Heart right ventricle (tissue), 16 donors: ENCODE data around the gene INSYN2B. TPM values are rescaled to one million over a fixed set of nuclear protein-coding genes. Genes with fewer than 3 reads are reported as not detected.

ENCODE experiments used
- ATAC-seq, 8 donors: fragments of 200-7000 bp; cut with Tn5 transposase; one replicate each; pipeline ENCODE4 v1.9.1; 2020; ENCODE audit warnings: mild to moderate bottlenecking in 8 of 8, moderate library complexity in 8 of 8, moderate number of reproducible peaks in 1 of 8
- DNase-seq, 2 donors: peaks; one replicate each; pipeline ENCODE4 v3.0.0-alpha.2; 2020
- H3K27ac ChIP-seq, 10 donors: fragments of 200-600 bp; sonication (generic) in 2 of 10; one replicate each; pipeline versions ENCODE4 v1.5.0 to v1.8.0; 2020 to 2022; ENCODE audit warnings: mild to moderate bottlenecking in 3 of 10
- H3K27me3 ChIP-seq, 7 donors: fragments of 200-600 bp; one replicate each; pipeline ENCODE4 v1.8.0; 2021 to 2022; ENCODE audit warnings: mild to moderate bottlenecking in 2 of 7
- H3K36me3 ChIP-seq, 9 donors: fragments of 200-600 bp; sonication (generic) in 1 of 9; one replicate each; pipeline versions ENCODE4 v1.5.0 to v1.8.0; 2020 to 2022; ENCODE audit warnings: mild to moderate bottlenecking in 2 of 9
- H3K4me1 ChIP-seq, 9 donors: fragments of 200-600 bp; sonication (generic) in 1 of 9; one replicate each; pipeline versions ENCODE4 v1.5.0 to v1.8.0; 2020 to 2022; ENCODE audit warnings: mild to moderate bottlenecking in 4 of 9
- H3K4me3 ChIP-seq, 10 donors: fragments of 200-600 bp; sonication (generic) in 2 of 10; one replicate each; pipeline versions ENCODE4 v1.5.0 to v1.8.0; 2020 to 2022; ENCODE audit warnings: mild to moderate bottlenecking in 7 of 10, moderate library complexity in 2 of 10
- H3K9me3 ChIP-seq, 11 donors: fragments of 200-600 bp in 10 of 11; sonication (generic) in 2 of 11; one replicate each; pipeline versions ENCODE4 v1.5.0 to v1.8.0; 2013 to 2022; ENCODE audit warnings: mild to moderate bottlenecking in 2 of 11, control low read depth in 1 of 11, moderate library complexity in 1 of 11
- WGBS, 2 donors: extraction: QIAGEN DNeasy Blood & Tissue Kit; methylation state at CpG; one replicate each; pipeline ENCODE4 v1.1.7; 2013; ENCODE audit warnings: inconsistent platforms in 1 of 2; 5-methylcytosine and 5-hydroxymethylcytosine counted together
- intact Hi-C, 10 donors: fragments of 100-400 bp; cut with DNase I; formaldehyde crosslinking; loops; one replicate each; pipeline versions ENCODE4 v1.11.1 to v1.14.2; 2022
- polyA plus RNA-seq, 2 donors: library from polyadenylated mRNA; stranded (reverse); fragments of 200-250 nt; gene quantifications; one replicate each; pipeline ENCODE4 v1.2.3, GENCODE V29; 2013
- total RNA-seq, 10 donors: library from RNA; stranded (reverse); fragmentation: NEBNext Ultra II Directional in 3 of 10; extraction: Animal tissue kit (Norgen Biotek cat#: 25700) in 3 of 10; gene quantifications; one replicate each; pipeline versions ENCODE4 v1.2.1 to v1.2.4, GENCODE V29; 2021 to 2023
- TF ChIP-seq, protein P1 (sequence below), 9 donors: fragments of 200-600 bp; sonication (generic) in 2 of 9; IDR thresholded peaks; one replicate each; pipeline versions ENCODE4 v1.5.0 to v1.8.0; 2021 to 2022; ENCODE audit warnings: antibody characterized with exemption in 9 of 9, mild to moderate bottlenecking in 5 of 9, moderate library complexity in 1 of 9
- donor health status: Arrhythmogenic right ventricular cardiomyopathy.
- donor health status: ischemic (EF 13 %, LVEDD 7.1; RV severe dilation, severe dysfunction).
- donor health status: healthy with polysubstance abuse.
- donor health status: DM: no; HTN: yes; CAD: no.
- donor health status: DM: no; HTN: no; CAD: no.
- donor health status: ischemic (EF 25% LVEDD 6.9; RV normal size, moderate dysfunction).
- donor health status: ischemic (EF 25% LVEDD 5.7; RV mildly dilated, moderate dysfunction).
- donor health status: healthy.
- donor health status: DM: yes; HTN: yes; CAD: no.
- donor health status: Ischemic cardiomyopathy.
- donor health status: ischemic (EF 35%, LVEDD 5.7; RV mildly dilated, moderate dysfunction).
- donor health status: nonischemic (EF 11% LVEDD 7.7; RV severe dilation, severe dysfunction).
- donor health status: DM: yes; HTN: yes; CAD: no.
- donor health status: PGD.
- donor health status: ischemic (EF 29% LVEDD 5.4; RV normal size, mild dysfunction).
- donor health status: nonischemic (EF 23%, LVEDD 6.1; RV moderate dilation, normal function).

Gene INSYN2B
- total and polyA plus RNA-seq, 12 donors: 0.09 to 0.87 (median 0.14) TPM; not detected in 7

DNA sequence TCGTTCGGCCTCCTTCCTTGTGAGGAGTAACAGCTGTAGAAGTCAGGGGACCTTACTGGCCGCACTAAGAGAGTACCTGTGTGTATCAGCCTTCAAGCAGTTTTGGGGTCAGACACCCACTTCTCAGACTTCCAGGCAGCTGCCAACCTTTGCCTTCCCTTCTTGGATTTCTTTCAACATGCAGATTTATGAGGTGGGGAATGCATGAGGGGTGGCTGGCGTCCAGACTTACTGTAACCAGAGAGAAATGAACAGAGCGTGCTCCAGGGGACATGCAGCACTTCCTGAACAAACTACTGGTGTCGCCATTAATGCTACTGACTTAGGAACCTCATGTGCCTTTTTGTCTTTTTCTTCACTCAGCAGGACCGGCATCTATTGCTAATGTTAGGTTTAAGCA is 46.7 kb downstream of the INSYN2B start:
- TF ChIP-seq, protein P1, sequence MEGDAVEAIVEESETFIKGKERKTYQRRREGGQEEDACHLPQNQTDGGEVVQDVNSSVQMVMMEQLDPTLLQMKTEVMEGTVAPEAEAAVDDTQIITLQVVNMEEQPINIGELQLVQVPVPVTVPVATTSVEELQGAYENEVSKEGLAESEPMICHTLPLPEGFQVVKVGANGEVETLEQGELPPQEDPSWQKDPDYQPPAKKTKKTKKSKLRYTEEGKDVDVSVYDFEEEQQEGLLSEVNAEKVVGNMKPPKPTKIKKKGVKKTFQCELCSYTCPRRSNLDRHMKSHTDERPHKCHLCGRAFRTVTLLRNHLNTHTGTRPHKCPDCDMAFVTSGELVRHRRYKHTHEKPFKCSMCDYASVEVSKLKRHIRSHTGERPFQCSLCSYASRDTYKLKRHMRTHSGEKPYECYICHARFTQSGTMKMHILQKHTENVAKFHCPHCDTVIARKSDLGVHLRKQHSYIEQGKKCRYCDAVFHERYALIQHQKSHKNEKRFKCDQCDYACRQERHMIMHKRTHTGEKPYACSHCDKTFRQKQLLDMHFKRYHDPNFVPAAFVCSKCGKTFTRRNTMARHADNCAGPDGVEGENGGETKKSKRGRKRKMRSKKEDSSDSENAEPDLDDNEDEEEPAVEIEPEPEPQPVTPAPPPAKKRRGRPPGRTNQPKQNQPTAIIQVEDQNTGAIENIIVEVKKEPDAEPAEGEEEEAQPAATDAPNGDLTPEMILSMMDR (IDR thresholded peaks at IDR 0.05): no peak
- ATAC-seq (no peak), DNase-seq (no peak)
- H3K9me3 ChIP-seq: no peaks in the 10 kb centered on the region
- H3K27ac ChIP-seq: no peak overlapping the region
- 66 to 79% methylated on average over 7 of the region's 7 CpGs for WGBS, 2 donors
- no peaks in the 10 kb centered on the region for H3K4me1 ChIP-seq
- H3K27me3 ChIP-seq: peaks cover 0 to 21% (median 7%) of the 10 kb centered on the region in 7 donors
- no peak overlapping the region for H3K4me3 ChIP-seq
- H3K36me3 ChIP-seq: peaks cover 0 to 4% (median 0%) of the 10 kb centered on the region in 9 donors
- intact Hi-C loops: no loop called here

DNA sequence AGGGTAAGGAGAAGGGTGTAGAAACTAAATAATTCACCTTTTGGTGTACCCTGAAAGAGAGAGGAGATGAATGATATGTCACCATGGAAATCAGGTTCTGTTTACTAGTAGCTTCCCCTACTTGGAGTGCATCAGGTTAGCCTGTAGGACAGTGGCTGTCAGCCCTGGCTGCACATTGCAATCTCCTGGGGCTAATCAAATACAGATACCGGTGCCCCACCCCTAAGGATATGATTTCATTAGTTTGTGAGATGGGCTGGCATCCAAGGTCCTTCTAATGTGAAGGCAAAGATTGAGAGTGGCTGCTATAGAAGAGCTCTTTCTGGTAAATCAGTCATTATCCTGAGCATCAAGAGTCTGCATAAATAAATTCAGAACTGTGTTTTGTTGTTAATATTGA is 47.2 kb downstream of the INSYN2B start:
- no peak overlapping the region for H3K27ac ChIP-seq
- no peaks in the 10 kb centered on the region for H3K4me1 ChIP-seq
- WGBS, 2 donors: 27 to 56% methylated on average over 1 of the region's 1 CpG
- peaks cover 0 to 21% (median 7%) of the 10 kb centered on the region in 7 donors for H3K27me3 ChIP-seq
- TF ChIP-seq, protein P1 (IDR thresholded peaks at IDR 0.05): no peak
- H3K4me3 ChIP-seq: no peak overlapping the region
- intact Hi-C loops: no loop called here
- DNase-seq (no peak), ATAC-seq (no peak)
- peaks cover 0 to 4% (median 0%) of the 10 kb centered on the region in 9 donors for H3K36me3 ChIP-seq
- H3K9me3 ChIP-seq: no peaks in the 10 kb centered on the region

DNA sequence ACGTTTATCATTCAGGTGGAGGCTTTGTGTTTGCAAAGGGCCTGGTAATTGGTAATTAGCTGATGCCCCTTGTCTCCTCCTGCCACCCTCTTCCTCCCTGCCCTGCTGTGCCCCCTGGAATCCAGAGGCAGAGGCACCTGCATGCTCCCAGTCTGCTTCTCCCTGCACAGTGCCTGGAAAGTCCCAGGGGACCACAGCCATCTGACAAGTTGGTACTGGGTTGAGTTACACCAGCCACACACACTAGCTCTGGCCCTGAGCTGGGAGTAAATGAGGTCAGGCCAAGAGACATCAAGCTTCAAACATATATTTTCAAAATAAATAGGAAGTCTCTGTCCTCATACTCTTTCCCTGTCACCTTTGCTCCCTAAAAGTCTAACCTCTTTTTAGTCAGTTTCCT is 56.3 kb downstream of the INSYN2B start:
- no peak for ATAC-seq
- TF ChIP-seq, protein P1 (IDR thresholded peaks at IDR 0.05): no peak
- H3K9me3 ChIP-seq: no peaks in the 10 kb centered on the region
- no peaks in the 10 kb centered on the region for H3K36me3 ChIP-seq
- no peaks in the 10 kb centered on the region for H3K4me1 ChIP-seq
- intact Hi-C loops: no loop called here
- peaks cover 0 to 7% (median 0%) of the 10 kb centered on the region in 7 donors for H3K27me3 ChIP-seq
- no peak overlapping the region for H3K27ac ChIP-seq
- DNase-seq: no peak
- 60 to 78% methylated on average over 1 of the region's 1 CpG for WGBS, 2 donors
- H3K4me3 ChIP-seq: no peak overlapping the region

DNA sequence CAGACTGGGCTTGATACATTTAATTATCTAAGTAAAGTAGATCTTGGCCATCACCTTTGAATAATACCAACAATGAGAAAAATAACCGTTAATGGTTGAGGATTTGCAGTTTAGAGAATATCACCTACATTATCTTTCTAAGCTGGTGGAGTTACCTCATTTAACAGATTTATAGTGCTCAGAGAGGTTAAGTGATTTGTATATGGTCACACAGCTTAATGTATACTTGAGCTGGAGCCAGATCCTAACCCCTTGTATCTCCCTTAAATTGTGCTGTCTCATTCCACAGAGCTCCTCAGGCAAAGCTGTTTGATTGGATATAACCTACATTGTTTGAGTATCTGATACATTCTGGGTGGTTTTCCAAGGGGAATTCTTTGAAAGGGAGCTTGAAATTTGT is 57.8 kb downstream of the INSYN2B start:
- TF ChIP-seq, protein P1 (IDR thresholded peaks at IDR 0.05): no peak
- DNase-seq (no peak), ATAC-seq (no peak)
- Histone ChIP-seq H3K36me3 (no peaks in the 10 kb centered on the region), H3K27me3 (peaks cover 0 to 7% (median 0%) of the 10 kb centered on the region in 7 donors), H3K4me3 (no peak overlapping the region), H3K9me3 (no peaks in the 10 kb centered on the region), H3K27ac (no peak overlapping the region), H3K4me1 (no peaks in the 10 kb centered on the region)
- intact Hi-C loops: no loop called here
- 85 to 97% methylated on average over 1 of the region's 1 CpG for WGBS, 2 donors
